C4-2B (cell line): Measurements from ENCODE around the gene SEMA3D.

Experiments used
- ZFX ChIP-seq: fragments of 450-650 bp; IDR thresholded peaks from 2 replicates; pipeline ENCODE4 v1.6.1; 2017
- TF ChIP-seq, protein P1 (sequence below): fragments of 450-650 bp; conservative IDR thresholded peaks from 2 replicates; pipeline ENCODE4 v1.5.1; 2017; ENCODE audit warnings: mild to moderate bottlenecking

DNA sequence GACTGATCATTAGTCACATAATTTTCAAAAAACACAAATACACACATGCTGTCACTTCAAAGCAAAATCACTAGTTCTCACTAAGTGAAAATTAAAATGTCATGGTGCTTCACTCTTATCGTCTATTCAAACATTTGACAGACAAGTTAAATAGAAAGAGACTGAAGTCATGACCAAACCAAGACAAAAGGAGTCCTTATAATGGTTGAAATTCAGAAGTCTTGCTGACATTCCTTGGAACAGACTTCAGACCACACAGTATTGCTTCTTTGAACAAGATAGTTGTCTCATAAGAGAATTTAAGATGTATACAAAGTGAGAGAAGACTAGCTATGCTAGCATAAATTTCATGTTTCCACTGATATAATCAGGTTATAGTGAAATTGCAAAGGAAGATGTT lies 119.5 kb downstream of the SEMA3D start:
- TF ChIP-seq, protein P1, sequence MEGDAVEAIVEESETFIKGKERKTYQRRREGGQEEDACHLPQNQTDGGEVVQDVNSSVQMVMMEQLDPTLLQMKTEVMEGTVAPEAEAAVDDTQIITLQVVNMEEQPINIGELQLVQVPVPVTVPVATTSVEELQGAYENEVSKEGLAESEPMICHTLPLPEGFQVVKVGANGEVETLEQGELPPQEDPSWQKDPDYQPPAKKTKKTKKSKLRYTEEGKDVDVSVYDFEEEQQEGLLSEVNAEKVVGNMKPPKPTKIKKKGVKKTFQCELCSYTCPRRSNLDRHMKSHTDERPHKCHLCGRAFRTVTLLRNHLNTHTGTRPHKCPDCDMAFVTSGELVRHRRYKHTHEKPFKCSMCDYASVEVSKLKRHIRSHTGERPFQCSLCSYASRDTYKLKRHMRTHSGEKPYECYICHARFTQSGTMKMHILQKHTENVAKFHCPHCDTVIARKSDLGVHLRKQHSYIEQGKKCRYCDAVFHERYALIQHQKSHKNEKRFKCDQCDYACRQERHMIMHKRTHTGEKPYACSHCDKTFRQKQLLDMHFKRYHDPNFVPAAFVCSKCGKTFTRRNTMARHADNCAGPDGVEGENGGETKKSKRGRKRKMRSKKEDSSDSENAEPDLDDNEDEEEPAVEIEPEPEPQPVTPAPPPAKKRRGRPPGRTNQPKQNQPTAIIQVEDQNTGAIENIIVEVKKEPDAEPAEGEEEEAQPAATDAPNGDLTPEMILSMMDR = no peak
- no peak for TF ChIP-seq ZFX
